Measurements from ENCODE around the gene TMEM150B.

GRCh38 chr19:55355213-55355821 is 30.2 kb upstream of the TMEM150B start:
- TF ChIP-seq TAF1 (IDR thresholded peaks at IDR 0.05; ENCODE audit: borderline replicate concordance, low read depth, low read length) (no peak), POLR2AphosphoS5 (IDR thresholded peaks at IDR 0.05; ENCODE audit: low read depth, low read length) (no peak), POLR2A (IDR thresholded peaks at IDR 0.05; ENCODE audit: low read depth, low read length) (no peak)
